Measurements from ENCODE around the gene CBLL1.

CBLL1 gene

DNA sequence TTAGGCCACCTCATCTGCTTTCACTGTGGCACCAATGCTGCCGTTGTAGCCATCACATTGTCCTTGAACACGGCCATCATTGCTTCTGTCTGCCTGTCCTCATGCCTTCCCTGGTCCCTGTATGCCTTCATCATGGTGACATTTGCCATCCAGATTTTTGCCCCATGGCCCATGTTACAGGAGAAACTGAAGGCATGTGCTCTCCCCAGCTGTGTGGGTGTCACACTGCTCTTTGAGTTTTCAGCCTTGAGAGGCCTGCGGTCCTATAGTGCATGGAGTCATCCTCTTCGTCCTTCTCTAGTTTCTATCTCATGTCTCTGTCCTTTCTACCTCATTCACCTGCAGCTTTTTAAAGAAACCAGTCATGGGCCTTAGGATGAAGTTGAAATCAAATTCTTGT lies 65.2 kb downstream of the CBLL1 start:
- no peak for FAIRE-seq
- no peak for DNase-seq (ENCODE audit: low spot score)

DNA sequence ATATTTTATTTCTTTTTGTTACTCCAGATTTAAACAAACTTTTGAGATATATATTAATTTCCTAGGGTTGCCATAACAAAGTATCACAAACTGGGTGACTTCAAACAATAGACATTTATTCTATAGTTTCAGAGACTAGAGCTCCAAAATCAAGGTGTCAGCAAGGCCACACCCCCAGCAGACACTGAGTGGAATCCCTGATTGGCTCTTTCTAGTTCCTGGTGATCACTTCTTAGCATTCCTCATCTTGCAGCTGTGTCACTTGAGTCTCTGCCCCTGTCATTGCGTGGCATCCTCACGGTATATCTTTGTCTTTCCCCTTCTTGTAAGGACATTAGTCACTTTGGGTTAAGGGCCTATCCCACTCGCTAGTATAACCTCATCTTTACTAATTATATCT lies 66.7 kb downstream of the CBLL1 start:
- DNase-seq (ENCODE audit: low spot score) (no peak), FAIRE-seq (no peak)

All from urothelium cell line (cell line).